Measurements from ENCODE around the gene METTL21C.

The METTL21C gene

DNA sequence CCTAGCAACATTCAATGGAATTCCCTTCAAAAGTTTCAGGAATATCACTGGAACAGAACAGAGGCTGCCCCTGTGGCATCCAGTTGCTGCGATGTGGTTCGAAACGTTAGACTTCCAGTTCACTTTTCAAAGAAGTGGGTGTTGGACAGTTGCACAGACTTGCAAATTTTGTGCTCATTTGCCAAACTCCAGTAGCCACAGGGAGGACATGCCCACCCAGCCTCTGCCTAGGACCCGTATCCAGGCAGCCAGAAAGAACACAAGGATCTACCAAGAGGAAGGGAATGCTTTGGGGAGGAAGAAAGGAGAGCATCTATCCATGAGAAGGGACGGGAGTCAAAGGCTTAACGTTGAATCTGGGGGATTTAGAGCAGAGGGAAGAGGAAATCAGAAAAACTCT is at the start of gene METTL21C:
TSS of gene METTL21C (minus strand) at position 108 of the 400 bp plus-strand sequence. CDS start 546 bp downstream, outside the sequence.
- DNase-seq (ENCODE audit: low spot score) = no peak

DNA sequence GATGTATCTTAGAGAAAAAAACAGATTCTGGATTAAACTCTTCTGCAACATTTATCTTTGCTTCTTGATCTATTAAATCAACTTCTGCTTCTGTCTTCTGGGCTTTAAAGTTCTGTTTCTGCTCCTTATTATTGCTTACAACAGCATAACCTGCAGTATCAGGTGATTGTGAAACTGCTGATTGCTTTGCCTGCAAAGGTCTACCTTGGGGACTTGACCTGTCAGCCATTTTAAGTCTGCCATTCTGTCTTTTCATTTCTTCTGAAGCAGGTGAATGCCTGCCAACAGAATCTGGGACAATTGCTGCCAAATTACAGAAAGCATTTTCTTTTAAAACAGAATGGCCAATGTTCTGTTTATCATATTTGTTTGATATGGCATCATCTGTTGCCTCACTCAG is 47.7 kb upstream of the METTL21C start:
- DNase-seq (ENCODE audit: low spot score) = no peak

DNA sequence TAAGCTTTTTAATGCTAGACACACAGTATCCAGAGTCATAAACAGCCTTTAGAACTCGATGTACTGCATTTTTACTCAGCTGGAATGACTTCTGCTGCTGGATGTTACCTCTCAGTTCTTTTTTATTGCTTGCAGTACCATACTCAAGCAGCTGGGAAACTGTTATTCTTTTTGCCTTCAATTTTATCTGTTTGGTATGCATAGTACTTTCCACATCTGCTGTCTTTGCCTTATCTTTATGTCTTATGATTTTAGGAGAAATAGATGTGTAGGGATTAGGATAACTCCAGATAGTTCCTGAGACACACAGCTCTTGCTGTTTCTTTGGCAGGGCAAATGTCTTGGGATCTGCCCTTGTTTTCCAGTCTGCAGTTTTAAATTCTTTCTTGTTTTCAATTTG is 47.3 kb upstream of the METTL21C start:
- no peak for DNase-seq (ENCODE audit: low spot score)

DNA sequence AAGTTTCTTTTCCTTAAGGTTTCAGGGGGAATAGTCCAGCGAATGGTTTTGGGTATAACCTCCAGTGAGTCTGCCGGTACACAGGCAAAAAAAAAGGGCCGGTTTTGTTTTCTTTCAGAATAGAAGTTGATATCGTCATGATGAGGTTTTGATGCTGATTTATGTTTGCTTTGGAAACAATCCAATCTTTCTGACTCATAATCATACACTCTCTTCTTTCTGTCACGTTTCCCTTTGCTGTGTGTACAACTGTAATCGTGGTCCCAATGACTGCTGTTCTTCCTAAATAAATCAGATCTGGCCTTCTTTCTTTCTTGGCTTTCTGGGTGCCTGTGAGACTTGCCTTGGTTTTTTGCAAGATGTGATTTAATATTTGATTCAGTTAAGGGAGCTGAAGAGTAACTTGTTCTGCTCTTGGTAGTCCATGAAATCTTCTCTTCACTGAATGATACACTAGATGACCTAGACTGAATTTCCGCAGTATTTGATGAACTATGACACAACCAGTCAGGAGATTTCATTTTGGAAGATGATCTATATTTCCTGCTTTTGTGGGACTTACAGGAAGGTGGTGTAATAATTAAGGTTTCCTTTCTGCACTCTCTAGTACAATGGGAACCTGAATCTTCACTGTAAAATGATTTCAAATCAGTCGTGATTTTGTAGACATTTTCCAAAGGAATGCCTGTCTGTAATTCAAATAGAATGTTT is 34.9 kb upstream of the METTL21C start:
- DNase-seq (ENCODE audit: low spot score) = no peak

DNA sequence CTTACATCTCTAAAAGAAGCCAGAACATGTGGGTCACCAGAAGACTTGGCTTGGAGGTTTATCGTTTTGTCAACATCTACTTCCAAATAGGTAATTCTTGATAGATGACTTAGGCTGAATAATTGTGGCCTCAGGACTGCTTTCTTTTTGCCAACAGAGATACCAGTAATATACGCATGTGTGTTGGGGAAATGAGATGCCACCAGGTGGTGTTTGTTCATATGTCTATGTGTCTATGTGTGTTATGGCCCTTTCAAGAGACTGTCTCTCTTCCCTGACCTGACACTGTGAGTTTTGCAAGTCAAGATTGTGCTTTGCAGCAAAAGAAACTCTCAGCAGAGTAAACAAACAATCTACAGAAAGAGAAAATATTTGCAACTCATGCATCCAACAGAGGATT is 31.6 kb upstream of the METTL21C start:
- DNase-seq (ENCODE audit: low spot score) = no peak

DNA sequence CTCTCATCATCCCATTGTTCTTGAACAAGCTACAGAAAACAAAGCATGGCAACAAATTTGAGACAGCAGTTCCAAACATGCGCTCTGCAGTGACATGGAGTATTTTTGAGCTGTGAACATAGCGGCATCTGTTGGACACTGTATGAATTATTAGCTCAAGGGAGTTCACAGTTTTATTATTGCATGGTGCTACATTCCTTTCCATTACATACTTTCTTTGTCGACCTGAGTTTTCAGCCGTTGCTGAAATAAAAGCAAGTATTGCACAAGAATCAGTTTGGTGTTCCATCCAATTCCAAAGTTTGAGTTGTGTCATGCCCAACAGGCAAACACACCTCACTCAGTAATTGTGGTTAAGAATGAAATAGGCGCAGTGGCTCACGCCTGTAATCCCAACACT is 30.1 kb upstream of the METTL21C start:
- DNase-seq (ENCODE audit: low spot score) = no peak

DNA sequence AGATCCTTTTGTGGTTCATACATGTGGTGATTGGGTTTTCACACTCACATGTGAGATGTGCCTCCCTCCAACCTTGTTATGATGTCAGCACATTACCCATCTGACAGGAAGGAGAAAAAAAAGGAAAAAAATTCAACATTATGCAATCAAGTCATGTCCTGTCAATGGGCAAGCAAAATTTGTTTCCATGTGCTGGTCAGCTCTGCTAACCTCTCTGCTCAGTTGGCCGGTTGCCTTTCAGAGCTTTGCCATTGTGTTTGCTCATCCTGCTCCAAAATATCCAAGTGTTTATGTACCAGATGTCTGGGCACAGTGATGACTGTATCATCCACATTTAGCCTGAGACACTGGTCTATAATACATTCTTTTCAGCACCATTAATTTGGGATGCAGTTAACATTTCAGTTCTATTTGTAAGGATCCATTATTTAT is 27.0 kb upstream of the METTL21C start:
- DNase-seq (ENCODE audit: low spot score) = no peak

DNA sequence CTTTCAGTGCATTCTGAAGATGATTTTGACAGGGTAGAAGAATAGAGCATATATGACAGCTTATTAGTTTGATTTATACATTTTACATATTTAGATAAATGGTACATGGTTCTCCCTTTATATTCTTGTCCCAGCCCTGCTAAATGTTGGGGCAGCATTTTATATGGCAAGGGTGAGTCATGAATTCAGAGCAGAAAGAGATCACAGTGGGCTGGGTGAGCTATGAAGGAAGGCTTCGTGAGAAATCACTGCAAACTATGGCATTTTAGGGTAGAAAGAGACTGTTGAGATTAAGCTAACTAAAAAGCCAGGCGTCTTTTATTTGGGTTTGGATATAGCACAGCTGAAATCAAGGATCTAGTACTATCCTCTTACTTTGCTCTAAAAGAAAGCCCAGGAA is 23.9 kb upstream of the METTL21C start:
- DNase-seq (ENCODE audit: low spot score) = no peak

DNA sequence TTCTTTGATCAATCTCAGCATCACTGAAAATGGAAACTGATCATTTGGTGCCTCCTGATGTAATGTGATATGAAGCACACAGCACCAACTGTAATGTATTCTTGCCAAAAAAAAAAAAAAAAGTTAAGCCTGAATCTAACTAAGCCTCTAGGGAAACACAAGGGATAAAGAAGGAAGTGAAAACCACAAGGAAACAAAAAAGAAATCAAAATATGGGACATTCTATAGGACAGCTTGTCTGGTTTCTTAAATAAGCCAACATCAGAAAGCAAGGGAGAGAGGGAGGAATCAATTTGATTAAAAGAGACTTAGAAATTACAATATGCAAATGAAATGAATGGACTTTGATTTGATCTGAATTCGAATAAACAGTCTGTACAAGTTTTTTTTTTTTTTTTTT is 20.6 kb upstream of the METTL21C start:
- DNase-seq (ENCODE audit: low spot score) = no peak

DNA sequence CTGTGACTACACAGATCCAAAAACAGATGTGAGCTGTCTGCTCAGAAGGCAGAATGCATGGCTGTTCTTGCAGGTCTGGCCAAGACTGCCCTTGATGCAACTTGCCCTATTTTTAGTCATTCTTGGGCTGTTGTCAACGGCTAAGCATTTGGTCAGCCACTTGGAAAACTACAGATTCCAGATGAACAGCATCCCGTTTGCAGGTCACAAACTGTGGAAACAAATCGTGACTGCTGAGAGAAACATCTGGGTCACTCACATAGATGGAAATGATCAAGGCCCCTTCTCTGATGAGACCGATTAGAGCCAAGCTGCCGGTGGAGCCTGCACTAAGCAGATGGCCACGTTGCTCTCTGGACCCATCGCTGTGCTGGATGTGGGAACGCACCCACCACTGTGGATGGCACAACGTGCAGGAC is 15.4 kb upstream of the METTL21C start:
- DNase-seq (ENCODE audit: low spot score) = no peak

DNA sequence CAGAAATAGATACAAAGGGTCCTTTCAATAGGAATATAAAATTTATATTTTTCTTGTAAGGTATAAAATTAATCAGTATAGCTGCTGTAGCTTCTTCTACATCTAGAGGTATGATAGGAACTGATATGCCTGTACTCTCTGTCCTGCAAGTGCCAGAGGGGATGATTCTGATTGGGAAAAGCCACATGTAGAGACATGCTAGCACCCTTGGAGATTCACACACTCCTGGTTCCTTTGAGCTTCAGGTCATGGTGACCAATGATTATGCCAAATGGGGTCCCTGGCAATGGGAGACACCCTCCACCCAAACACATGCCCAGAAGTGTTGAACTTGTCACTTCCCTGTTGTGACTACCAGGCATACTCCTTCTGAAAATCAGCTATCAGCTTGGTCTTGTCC is 14.7 kb upstream of the METTL21C start:
- no peak for DNase-seq (ENCODE audit: low spot score)

DNA sequence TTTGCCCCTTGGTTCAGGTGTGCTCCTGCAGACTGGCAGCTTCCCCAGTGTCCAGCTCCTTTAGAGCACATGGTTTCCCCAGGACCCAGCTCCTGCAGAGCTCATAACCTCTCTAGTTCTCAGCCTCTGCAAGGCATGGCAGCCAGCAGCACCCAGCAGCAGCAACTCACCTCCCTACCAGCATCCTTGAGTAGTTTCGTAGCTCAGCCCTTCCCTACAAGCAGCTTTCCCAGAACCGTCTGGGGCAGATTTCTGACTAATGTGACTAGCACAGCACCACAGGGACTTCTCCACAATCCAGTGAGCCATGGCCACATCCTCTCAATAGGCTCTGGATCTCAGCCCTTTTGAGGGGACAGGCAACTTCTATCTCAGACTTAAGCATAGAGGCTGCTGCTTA is 14.1 kb upstream of the METTL21C start:
- DNase-seq (ENCODE audit: low spot score) = no peak

DNA sequence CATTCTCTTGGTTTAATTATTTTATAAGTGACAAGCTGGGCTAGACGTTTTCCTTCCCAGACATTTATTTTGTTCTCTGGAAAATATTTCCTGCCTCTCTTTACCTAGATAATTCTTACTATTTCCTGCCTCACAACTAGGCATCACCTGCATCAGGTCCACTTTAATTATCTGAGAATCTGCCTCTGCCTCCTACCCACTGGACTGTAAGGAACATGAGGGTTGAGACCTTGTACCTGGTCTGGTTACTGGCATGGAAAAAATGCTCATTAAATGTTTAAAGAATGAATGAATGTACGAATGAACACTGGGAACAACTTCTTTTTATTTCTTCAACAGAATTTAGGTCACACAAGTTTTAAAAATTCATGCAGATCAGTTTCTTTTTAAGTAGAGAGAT is 13.4 kb upstream of the METTL21C start:
- no peak for DNase-seq (ENCODE audit: low spot score)

DNA sequence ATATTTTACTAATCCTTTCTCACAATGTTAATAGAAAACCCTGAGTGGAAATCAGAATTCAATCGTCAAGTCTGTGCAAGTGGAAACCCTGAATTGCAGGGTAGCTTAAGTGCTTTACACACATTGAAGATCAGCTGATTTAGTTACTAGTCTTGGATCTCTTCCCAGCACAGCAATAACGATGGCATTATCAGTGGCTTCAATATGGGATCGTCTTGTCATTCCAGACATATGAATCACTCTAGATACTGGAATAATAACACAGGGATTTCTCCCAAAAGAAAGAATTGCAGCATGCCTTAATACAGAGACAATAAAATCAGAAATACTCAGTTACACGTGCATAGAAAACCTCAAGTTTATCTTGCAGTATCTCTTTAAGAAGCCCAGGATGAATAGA is 12.6 kb upstream of the METTL21C start:
- no peak for DNase-seq (ENCODE audit: low spot score)

DNA sequence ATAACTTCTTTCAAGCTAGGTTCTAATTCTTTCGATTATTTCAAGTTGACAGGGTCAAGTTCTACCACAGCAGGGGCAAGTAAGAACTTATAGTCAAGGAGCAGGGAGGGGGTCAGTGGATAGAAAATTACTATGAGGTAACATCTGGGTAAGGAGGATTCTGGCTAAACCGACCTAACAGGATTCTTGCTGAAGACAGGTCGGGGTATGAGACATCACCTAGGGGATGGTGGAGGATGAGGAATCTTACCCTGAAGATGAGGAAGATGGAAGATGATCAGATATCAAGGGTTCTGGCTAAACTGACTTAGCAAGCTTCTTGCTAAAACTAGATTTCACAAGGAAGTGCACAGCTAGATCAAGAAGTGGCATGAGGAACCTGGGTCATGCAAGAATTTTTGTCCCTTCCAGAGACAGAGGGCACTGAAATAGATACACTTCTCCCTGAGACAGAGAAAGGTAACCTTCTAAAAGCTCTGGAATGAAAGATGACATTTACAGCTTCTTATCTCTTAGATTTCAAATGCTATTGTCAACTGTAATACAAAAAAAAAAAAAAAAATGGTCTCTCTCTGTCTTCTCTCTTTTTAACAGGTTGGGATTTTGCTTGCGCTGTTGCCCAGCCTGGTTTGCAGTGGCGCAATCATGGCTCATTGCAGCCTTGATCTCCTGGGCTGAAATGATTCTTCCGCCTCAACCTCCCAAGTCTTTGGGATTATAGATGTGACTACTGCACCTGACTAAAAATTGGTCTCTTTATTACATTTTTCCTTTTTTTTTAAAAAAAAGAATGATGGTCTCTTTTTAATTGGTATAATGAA is 9.6 kb upstream of the METTL21C start:
- no peak for DNase-seq (ENCODE audit: low spot score)

DNA sequence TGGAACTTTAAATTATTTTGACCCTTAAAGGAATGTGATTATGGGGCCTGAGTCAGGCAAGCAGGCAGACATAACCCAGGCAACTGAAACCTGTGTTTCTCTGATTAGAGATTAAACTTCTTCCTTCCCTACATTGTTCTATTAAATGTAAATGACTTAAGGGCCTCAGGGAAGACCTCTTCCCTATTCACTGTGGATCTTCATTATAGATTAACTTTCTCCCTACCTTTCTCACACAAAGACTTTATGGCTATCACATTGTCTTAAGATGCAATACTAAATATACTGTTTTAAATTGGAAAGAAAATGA is 8.8 kb upstream of the METTL21C start:
- no peak for DNase-seq (ENCODE audit: low spot score)

DNA sequence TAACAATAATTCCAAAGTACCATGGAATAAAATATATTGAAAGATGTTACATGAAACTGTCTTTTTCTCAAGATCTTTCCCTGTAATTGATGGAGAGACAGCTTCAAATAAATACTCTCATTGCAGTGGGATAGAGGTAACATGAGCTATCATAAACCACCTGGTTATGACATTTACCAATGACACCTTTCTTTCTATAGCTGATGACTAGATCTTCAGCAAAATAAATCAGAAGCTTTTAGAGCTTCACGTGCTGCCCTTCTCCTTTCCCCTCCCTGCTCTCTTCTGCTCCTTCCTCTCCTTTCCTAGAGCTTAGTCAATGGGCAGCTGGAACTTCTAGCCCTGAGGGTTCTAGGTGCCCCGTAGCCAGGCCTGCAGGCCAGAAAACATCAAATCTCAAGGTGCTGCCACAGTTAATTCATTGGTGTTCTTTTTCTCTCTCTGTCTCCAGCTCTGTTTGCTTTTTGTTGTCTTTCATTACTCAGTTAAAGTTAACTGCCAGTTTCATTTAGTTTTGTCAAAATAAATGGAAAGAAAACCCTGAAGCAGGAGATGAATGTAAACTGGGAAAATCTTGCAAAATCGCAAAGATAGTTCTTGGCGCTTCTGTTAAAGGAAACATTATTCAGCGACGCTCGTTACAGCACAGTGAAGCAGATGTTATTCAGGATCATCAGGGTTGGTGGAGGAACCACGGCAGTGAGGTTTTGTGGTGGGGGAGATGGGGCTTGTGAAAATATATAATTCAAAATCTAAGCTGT is 8.3 kb upstream of the METTL21C start:
- DNase-seq (ENCODE audit: low spot score) = no peak

DNA sequence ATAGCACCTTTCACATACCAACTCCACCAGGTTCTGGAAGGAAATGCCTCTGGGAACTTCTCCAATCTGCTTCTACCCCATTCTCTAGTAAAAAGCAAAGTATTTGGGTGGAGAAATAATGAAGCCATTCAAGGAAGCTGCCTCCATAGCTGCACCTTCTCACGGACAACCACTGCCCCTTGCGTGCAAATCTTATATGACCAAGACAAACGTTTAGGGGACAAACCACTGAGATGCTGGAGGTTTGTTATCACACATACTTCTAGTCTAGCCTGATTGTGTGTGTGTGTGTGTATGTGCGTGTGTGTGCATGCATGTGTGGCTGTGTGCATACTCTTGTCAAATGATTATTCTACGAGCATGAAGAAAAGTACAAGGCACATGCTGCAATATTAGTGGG is 6.5 kb upstream of the METTL21C start:
- DNase-seq (ENCODE audit: low spot score) = no peak

DNA sequence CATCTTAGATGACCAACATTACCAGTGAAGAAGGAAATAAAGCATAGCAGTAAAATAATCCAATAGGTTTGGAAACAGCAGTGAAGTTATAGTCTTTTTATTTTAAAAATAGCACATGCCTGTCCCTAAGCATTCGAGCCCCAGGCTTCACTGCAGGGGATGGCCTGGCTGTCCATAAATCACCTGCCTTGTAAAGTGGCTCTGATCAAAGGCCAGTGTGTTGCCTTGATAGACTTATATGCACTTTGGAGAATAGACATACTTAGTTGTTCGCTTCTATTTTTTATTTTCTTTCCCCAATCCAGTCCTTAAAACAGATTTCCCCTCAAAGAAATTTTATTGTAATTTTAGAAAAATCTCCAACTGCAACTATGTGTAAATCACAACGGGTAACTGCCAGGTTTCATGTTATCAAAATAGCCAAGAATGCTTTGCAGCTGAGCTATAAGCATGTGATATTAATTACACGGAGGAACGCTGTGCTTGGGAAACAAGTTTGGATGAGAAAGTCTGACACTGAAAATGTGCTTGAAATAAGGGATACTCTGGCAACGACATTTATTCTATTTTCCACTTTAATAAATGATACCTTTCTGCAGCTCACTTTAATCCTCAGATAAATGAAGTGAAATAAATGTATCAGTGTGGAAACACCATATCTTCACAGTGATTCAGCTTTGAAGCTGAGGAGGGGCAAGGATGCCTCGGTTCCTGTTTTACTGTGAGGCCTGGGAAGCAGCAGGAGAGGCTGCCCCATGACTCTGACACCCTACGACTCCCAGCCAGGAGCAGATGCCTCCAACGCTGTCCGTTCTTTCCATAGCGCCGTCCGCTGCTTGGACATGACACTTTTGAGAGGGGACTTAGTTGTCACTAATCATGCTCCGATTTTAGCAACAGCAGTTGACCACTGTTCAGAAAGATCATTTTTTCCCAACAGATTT is 5.5 kb upstream of the METTL21C start:
- DNase-seq (ENCODE audit: low spot score) = no peak

DNA sequence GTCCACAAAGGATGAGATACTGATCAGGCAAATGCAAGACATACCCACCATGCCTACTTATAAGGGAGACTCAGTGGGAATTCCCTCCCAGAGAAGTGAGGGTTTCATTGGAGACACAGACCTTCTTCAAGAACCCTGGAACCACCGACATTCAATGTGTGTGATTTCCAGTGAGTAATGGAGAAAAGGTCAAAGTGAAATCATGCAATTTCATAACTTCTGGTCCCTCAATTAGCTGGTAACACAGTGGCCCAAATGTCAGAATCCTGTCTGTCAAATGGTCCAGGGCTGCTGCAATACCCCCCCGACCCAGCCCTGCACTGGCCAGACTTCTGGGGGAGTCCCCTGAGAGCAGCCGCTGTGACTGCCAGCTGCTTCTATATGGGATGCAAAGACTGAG is 4.7 kb upstream of the METTL21C start:
- no peak for DNase-seq (ENCODE audit: low spot score)

DNA sequence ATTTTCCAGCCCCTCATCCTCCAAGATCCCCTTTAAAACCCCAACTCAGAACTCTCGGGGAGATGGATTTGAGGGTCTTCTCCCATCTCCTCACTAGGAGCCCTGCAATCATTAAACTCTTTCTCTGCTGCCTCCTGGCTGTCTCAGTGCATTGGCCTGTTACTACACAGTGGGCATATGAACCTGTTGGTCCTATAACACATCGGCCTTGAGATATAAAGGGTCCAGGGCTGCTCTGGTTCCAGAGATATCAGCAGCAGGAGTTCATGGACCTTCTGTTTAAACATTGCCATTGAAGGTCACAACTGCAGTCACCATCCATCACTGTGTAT is 3.8 kb upstream of the METTL21C start:
- DNase-seq (ENCODE audit: low spot score) = no peak

Measured in CD4-positive, alpha-beta T cell treated with Interleukin-6 at 100 ng/mL for 8 hours (primary cell).